H1 (cell line): Measurements from ENCODE around the gene UNK. TPM values are rescaled to one million over a fixed set of nuclear protein-coding genes. Genes with fewer than 3 reads are reported as not detected.

Source experiments
- E2F6 ChIP-seq: IDR thresholded peaks from 2 replicates; pipeline ENCODE4 v1.6.1; 2012; ENCODE audit warnings: inconsistent platforms
- GABPA ChIP-seq: IDR thresholded peaks from 2 replicates; pipeline ENCODE4 v1.6.1; 2011; ENCODE audit warnings: mild to moderate bottlenecking, low read length, moderate library complexity, borderline replicate concordance; ENCODE audit not compliant: insufficient read depth
- HDAC2 ChIP-seq, 2 experiments: fragments of 300-600 bp in 1 of 2; sonication (generic) in 1 of 2; IDR thresholded peaks; 2 replicates each; pipeline ENCODE4 v1.6.1; 2011 to 2012; ENCODE audit warnings: low read depth in 2 of 2, low read length in 2 of 2, mild to moderate bottlenecking in 2 of 2, moderate library complexity in 2 of 2, borderline replicate concordance in 1 of 2, inconsistent platforms in 1 of 2
- polyA plus RNA-seq, 7 experiments: library from polyadenylated mRNA; depleted of rRNA in 3 of 7; stranded (reverse) in 5 of 7; unstranded in 2 of 7; fragments of >200 nt in 5 of 7; fragments of 200-250 nt in 2 of 7; gene quantifications; 1 replicate in 5 of 7; 2 replicates in 1 of 7; 4 replicates in 1 of 7; pipeline versions ENCODE4 v1.2.1 to v1.2.3, GENCODE V29; 2011 to 2013; ENCODE audit warnings: missing spikeins in 2 of 7, mixed read lengths in 2 of 7
- total RNA-seq: library from RNA; stranded (reverse); fragmentation: NEBNext Ultra II Directional; extraction: Animal tissue kit (Norgen Biotek cat#: 25700); gene quantifications from 2 replicates; pipeline ENCODE4 v1.2.1, GENCODE V29; 2021

UNK gene
- total and polyA plus RNA-seq, 2 of the 8 experiments (the other 6 are each of a cell fraction or from before 2014, with no cell fraction given), result 24.2 to 33.3 TPM

GRCh38 chr17:75846692-75847613 lies 62.3 kb downstream of the UNK start (continued):
- no peak for TF ChIP-seq GABPA
- no peak for TF ChIP-seq E2F6
- TF ChIP-seq HDAC2 (IDR thresholded peaks at IDR 0.05; ENCODE audit: borderline replicate concordance in 1 of 2, low read depth in 2 of 2, low read length in 2 of 2), result no peak
